ENCODE measurements around the gene HAUS2. TPM values are rescaled to one million over a fixed set of nuclear protein-coding genes. Genes with fewer than 3 reads are reported as not detected.
"Not testable (repeated sequence)": the region's sequence is repeated elsewhere in the genome, so short reads cannot be mapped to it uniquely, and the experiment has no call there.

The HAUS2 gene
- total RNA-seq, 1 donor from 2014 or later, result 17.5 TPM

GRCh38 chr15:42575188-42576039, 26.8 kb downstream of the HAUS2 start, which contains the start of gene STARD9:
TSS of gene STARD9 (plus strand) at chr15:42575606. CDS start at chr15:42575716, 110 bp downstream.
- DNase-seq (ENCODE audit: low read depth in 2 of 2), result peak; percentile 99

- DNase-seq (ENCODE audit: low read depth in 2 of 2), result no peak
Measured at GRCh38 chr15:42576040-42576594, 27.5 kb downstream of the HAUS2 start.

- no peak for DNase-seq (ENCODE audit: low read depth in 2 of 2)
Measured at GRCh38 chr15:42576776-42577175, 28.1 kb downstream of the HAUS2 start.

- no peak for DNase-seq (ENCODE audit: low read depth in 2 of 2)
Measured at GRCh38 chr15:42577514-42578031, 28.9 kb downstream of the HAUS2 start.

- no peak for DNase-seq (ENCODE audit: low read depth in 2 of 2)
Measured at GRCh38 chr15:42578984-42579537, 30.4 kb downstream of the HAUS2 start.

- peak; percentile 76 to 82 for DNase-seq (ENCODE audit: low read depth in 2 of 2)
Measured at GRCh38 chr15:42581272-42581730, 32.7 kb downstream of the HAUS2 start.

- no peak for DNase-seq (ENCODE audit: low read depth in 2 of 2)
Measured at GRCh38 chr15:42582569-42583375, 34.1 kb downstream of the HAUS2 start.

GRCh38 chr15:42584031-42584765, 35.6 kb downstream of the HAUS2 start:
- DNase-seq (ENCODE audit: low read depth in 2 of 2), result peak in 1 of 2 donors; percentile 67

GRCh38 chr15:42590619-42591237, 42.1 kb downstream of the HAUS2 start:
- DNase-seq (ENCODE audit: low read depth in 2 of 2), result no peak

GRCh38 chr15:42591238-42591934, 42.7 kb downstream of the HAUS2 start:
- peak; percentile 31 to 32 for DNase-seq (ENCODE audit: low read depth in 2 of 2)

GRCh38 chr15:42592716-42593115, 44.1 kb downstream of the HAUS2 start:
- DNase-seq (ENCODE audit: low read depth in 2 of 2), result no peak

GRCh38 chr15:42593143-42593542, 44.5 kb downstream of the HAUS2 start:
- DNase-seq (ENCODE audit: low read depth in 2 of 2), result peak in 1 of 2 donors; percentile 81

- DNase-seq (ENCODE audit: low read depth in 2 of 2), result no peak
Measured at GRCh38 chr15:42594095-42594494, 45.5 kb downstream of the HAUS2 start.

- DNase-seq (ENCODE audit: low read depth in 2 of 2), result no peak
Measured at GRCh38 chr15:42595626-42596240, 47.1 kb downstream of the HAUS2 start.

- DNase-seq (ENCODE audit: low read depth in 2 of 2), result not testable (repeated sequence)
Measured at GRCh38 chr15:42601316-42601715, 52.7 kb downstream of the HAUS2 start.

- no peak for DNase-seq (ENCODE audit: low read depth in 2 of 2)
Measured at GRCh38 chr15:42602501-42602900, 53.9 kb downstream of the HAUS2 start.

GRCh38 chr15:42603978-42604377, 55.3 kb downstream of the HAUS2 start:
- DNase-seq (ENCODE audit: low read depth in 2 of 2), result no peak

GRCh38 chr15:42604894-42605744, 56.5 kb downstream of the HAUS2 start:
- peak in 1 of 2 donors; percentile 79 for DNase-seq (ENCODE audit: low read depth in 2 of 2)

Data from lung microvascular endothelial cell (primary cell).